Osteoblast (primary cell): ENCODE measurements around the gene DNAJC11. TPM values are rescaled to one million over a fixed set of nuclear protein-coding genes. Genes with fewer than 3 reads are reported as not detected.

ENCODE experiments used
- DNase-seq: peaks from one replicate; pipeline ENCODE4 v3.0.0; 2011; ENCODE audit warnings: low spot score, mixed read lengths; ENCODE audit not compliant: insufficient read length; ENCODE audit errors: missing footprints
- H2AFZ ChIP-seq: 2 replicates; pipeline ENCODE4 v1.6.0; 2011; ENCODE audit warnings: mild to moderate bottlenecking, low read length
- H3K27ac ChIP-seq: 2 replicates; pipeline ENCODE4 v1.5.1; 2011; ENCODE audit warnings: mild to moderate bottlenecking, low read depth, low read length, moderate library complexity
- H3K27me3 ChIP-seq: 2 replicates; pipeline ENCODE4 v1.6.0; 2012; ENCODE audit warnings: mild to moderate bottlenecking, control low read depth, inconsistent platforms, low read length, moderate library complexity; ENCODE audit not compliant: insufficient read depth
- H3K36me3 ChIP-seq: 2 replicates; pipeline ENCODE4 v1.5.1; 2011; ENCODE audit warnings: mild to moderate bottlenecking, low read length, control low read depth, moderate library complexity; ENCODE audit not compliant: insufficient read depth
- H3K4me1 ChIP-seq: 2 replicates; pipeline ENCODE4 v1.5.1; 2011; ENCODE audit warnings: mild to moderate bottlenecking, low read length, control low read depth, moderate library complexity; ENCODE audit not compliant: insufficient read depth
- H3K4me2 ChIP-seq: 2 replicates; pipeline ENCODE4 v1.6.0; 2011; ENCODE audit warnings: mild to moderate bottlenecking, low read length; ENCODE audit not compliant: insufficient read depth
- H3K4me3 ChIP-seq: fragments of 200-600 bp; sonication (generic); 3 replicates; pipeline ENCODE4 v1.5.1; 2012; ENCODE audit warnings: mild to moderate bottlenecking, low read length, inconsistent platforms; ENCODE audit not compliant: insufficient read depth
- H3K79me2 ChIP-seq: 2 replicates; pipeline ENCODE4 v1.6.0; 2012; ENCODE audit warnings: mild to moderate bottlenecking, low read length, control low read depth, inconsistent platforms; ENCODE audit not compliant: insufficient read depth
- H3K9me3 ChIP-seq: 2 replicates; pipeline ENCODE4 v1.5.1; 2011; ENCODE audit warnings: low read depth, low read length, control low read depth
- H4K20me1 ChIP-seq: 2 replicates; pipeline ENCODE4 v1.6.0; 2012; ENCODE audit warnings: mild to moderate bottlenecking, low read length, control low read depth; ENCODE audit not compliant: insufficient read depth
- total RNA-seq: library from RNA; depleted of rRNA; stranded (reverse); fragments of >200 nt; gene quantifications from 2 replicates; pipeline ENCODE4 v1.2.3, GENCODE V29; 2012
- TF ChIP-seq, protein P1 (sequence below): IDR thresholded peaks from 2 replicates; pipeline ENCODE4 v1.5.1; 2011; ENCODE audit warnings: mild to moderate bottlenecking, low read depth, low read length, moderate library complexity; ENCODE audit errors: extremely low read depth

DNAJC11 gene
- total RNA-seq, 1 donor = 26.8 TPM

DNA sequence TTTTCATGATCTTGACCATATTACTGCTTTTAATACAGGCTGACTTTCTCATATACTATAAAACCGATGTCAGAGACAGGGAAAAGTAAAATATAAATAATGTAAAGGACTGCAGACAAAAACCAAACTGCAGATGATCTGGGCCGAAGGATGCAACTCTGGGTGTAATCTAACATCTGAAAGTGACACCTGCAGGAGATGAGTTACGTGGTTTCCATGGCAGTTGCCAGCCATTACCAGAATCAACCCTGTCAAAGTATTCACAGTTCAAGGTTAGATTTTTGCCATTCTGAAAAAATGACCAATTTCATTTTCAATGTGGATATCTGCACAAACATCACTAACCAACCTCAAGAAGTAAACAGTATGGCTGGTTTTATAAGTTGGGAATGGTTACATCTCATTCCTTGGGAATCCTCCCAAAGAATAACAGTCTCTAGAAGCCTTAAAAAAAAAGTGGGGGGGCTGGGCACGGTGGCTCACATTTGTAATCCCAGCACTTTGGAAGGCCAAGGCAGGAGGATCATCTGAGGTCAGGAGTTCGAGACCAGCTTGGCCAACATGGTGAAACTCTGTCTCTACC is 27.7 kb downstream of the DNAJC11 start:
- Histone ChIP-seq H3K4me1 (no peaks in the 10 kb centered on the region), H3K36me3 (peaks cover 24% of the 10 kb centered on the region), H3K27me3 (no peaks in the 10 kb centered on the region), H3K4me2 (no peak overlapping the region), H4K20me1 (no peaks in the 10 kb centered on the region), H3K79me2 (no peaks in the 10 kb centered on the region), H3K27ac (no peak overlapping the region), H2AFZ (no peak overlapping the region), H3K9me3 (no peaks in the 10 kb centered on the region), H3K4me3 (no peak overlapping the region)
- no peak for DNase-seq
- TF ChIP-seq, protein P1, sequence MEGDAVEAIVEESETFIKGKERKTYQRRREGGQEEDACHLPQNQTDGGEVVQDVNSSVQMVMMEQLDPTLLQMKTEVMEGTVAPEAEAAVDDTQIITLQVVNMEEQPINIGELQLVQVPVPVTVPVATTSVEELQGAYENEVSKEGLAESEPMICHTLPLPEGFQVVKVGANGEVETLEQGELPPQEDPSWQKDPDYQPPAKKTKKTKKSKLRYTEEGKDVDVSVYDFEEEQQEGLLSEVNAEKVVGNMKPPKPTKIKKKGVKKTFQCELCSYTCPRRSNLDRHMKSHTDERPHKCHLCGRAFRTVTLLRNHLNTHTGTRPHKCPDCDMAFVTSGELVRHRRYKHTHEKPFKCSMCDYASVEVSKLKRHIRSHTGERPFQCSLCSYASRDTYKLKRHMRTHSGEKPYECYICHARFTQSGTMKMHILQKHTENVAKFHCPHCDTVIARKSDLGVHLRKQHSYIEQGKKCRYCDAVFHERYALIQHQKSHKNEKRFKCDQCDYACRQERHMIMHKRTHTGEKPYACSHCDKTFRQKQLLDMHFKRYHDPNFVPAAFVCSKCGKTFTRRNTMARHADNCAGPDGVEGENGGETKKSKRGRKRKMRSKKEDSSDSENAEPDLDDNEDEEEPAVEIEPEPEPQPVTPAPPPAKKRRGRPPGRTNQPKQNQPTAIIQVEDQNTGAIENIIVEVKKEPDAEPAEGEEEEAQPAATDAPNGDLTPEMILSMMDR = no peak

- Histone ChIP-seq H3K4me1 (no peaks in the 10 kb centered on the region), H4K20me1 (no peaks in the 10 kb centered on the region), H3K9me3 (no peaks in the 10 kb centered on the region), H3K27me3 (no peaks in the 10 kb centered on the region), H3K4me3 (no peak overlapping the region), H2AFZ (no peak overlapping the region), H3K4me2 (no peak overlapping the region), H3K27ac (no peak overlapping the region), H3K79me2 (no peaks in the 10 kb centered on the region), H3K36me3 (peaks cover 11% of the 10 kb centered on the region)
- TF ChIP-seq, protein P1 = no peak
- no peak for DNase-seq
These were observed 29.1 kb downstream of the DNAJC11 start for GRCh38 chr1:6672558-6672957.

- Histone ChIP-seq H3K27ac (no peak overlapping the region), H3K4me2 (no peak overlapping the region), H4K20me1 (peaks cover 2% of the 10 kb centered on the region), H3K36me3 (peaks cover 23% of the 10 kb centered on the region), H2AFZ (no peak overlapping the region), H3K4me1 (no peaks in the 10 kb centered on the region), H3K79me2 (peaks cover 2% of the 10 kb centered on the region), H3K4me3 (no peak overlapping the region), H3K9me3 (no peaks in the 10 kb centered on the region), H3K27me3 (no peaks in the 10 kb centered on the region)
- TF ChIP-seq, protein P1 = no peak
- no peak for DNase-seq
These were observed 33.1 kb downstream of the DNAJC11 start for GRCh38 chr1:6668503-6668902.

GRCh38 chr1:6667139-6667538 is 34.5 kb downstream of the DNAJC11 start:
- Histone ChIP-seq H4K20me1 (peaks cover 2% of the 10 kb centered on the region), H2AFZ (no peak overlapping the region), H3K36me3 (peaks cover 23% of the 10 kb centered on the region), H3K4me3 (no peak overlapping the region), H3K4me1 (no peaks in the 10 kb centered on the region), H3K27ac (no peak overlapping the region), H3K27me3 (no peaks in the 10 kb centered on the region), H3K4me2 (no peak overlapping the region), H3K9me3 (no peaks in the 10 kb centered on the region), H3K79me2 (peaks cover 2% of the 10 kb centered on the region)
- DNase-seq = no peak
- TF ChIP-seq, protein P1 = no peak
